Immature natural killer cell (primary cell): ENCODE data around the gene ALK. TPM values are rescaled to one million over a fixed set of nuclear protein-coding genes. Genes with fewer than 3 reads are reported as not detected.

Experiments
- DNase-seq, 3 donors: peaks; one replicate each; pipeline ENCODE4 v3.0.0; 2022; ENCODE audit warnings: mixed read lengths in 1 of 3
- H3K27ac Mint-ChIP-seq, 6 donors: one replicate each; pipeline ENCODE4 v1.8.0; 2020; ENCODE audit warnings: mixed read lengths in 6 of 6, mild to moderate bottlenecking in 5 of 6, inconsistent platforms in 4 of 6, moderate library complexity in 3 of 6
- H3K27me3 Mint-ChIP-seq, 3 donors: one replicate each; pipeline ENCODE4 v1.8.0; 2020 to 2021; ENCODE audit warnings: low read depth in 3 of 3, mild to moderate bottlenecking in 3 of 3, mixed read lengths in 3 of 3, moderate library complexity in 3 of 3, inconsistent platforms in 1 of 3
- H3K36me3 Mint-ChIP-seq, 3 donors: one replicate each; pipeline ENCODE4 v1.8.0; 2020; ENCODE audit warnings: mixed read lengths in 3 of 3, inconsistent platforms in 2 of 3, mild to moderate bottlenecking in 2 of 3
- H3K4me1 Mint-ChIP-seq, 2 donors: one replicate each; pipeline ENCODE4 v1.8.0; 2020; ENCODE audit warnings: inconsistent platforms in 2 of 2, mild to moderate bottlenecking in 2 of 2, mixed read lengths in 2 of 2, moderate library complexity in 1 of 2
- H3K4me3 Mint-ChIP-seq, 5 donors: one replicate each; pipeline ENCODE4 v1.8.0; 2020; ENCODE audit warnings: mild to moderate bottlenecking in 5 of 5, mixed read lengths in 5 of 5, inconsistent platforms in 3 of 5, moderate library complexity in 3 of 5
- H3K9me3 Mint-ChIP-seq, 6 donors: one replicate each; pipeline ENCODE4 v1.8.0; 2020; ENCODE audit warnings: mild to moderate bottlenecking in 6 of 6, mixed read lengths in 6 of 6, inconsistent platforms in 4 of 6, moderate library complexity in 3 of 6
- polyA plus RNA-seq, 3 donors: library from polyadenylated mRNA; unstranded; fragments of 300-500 nt; fragmentation: Illumina TruSeq; gene quantifications; one replicate each; pipeline ENCODE4 v1.2.3, GENCODE V29; 2021

The ALK gene
- polyA plus RNA-seq, 3 donors from 2014 or later: not detected

- no peak for DNase-seq
- Mint-ChIP-seq H3K36me3 (no peaks in the 10 kb centered on the region), H3K4me1 (no peaks in the 10 kb centered on the region), H3K9me3 (peaks cover 0 to 2% (median 0%) of the 10 kb centered on the region in 6 donors), H3K4me3 (no peak overlapping the region), H3K27me3 (peaks cover 2 to 11% (median 6%) of the 10 kb centered on the region in 3 donors), H3K27ac (no peak overlapping the region)
Observed at GRCh38 chr2:29694741-29695140, 226.6 kb downstream of the ALK start.

GRCh38 chr2:29691391-29691950 is 229.9 kb downstream of the ALK start:
- Mint-ChIP-seq H3K9me3 (peaks cover 0 to 2% (median 0%) of the 10 kb centered on the region in 6 donors), H3K27ac (no peak overlapping the region), H3K27me3 (peaks cover 4 to 13% (median 6%) of the 10 kb centered on the region in 3 donors), H3K4me3 (no peak overlapping the region), H3K36me3 (no peaks in the 10 kb centered on the region), H3K4me1 (no peaks in the 10 kb centered on the region)
- DNase-seq: no peak

GRCh38 chr2:29689666-29690065 is 231.7 kb downstream of the ALK start:
- Mint-ChIP-seq H3K27me3 (peaks cover 6 to 12% (median 7%) of the 10 kb centered on the region in 3 donors), H3K36me3 (no peaks in the 10 kb centered on the region), H3K4me3 (no peak overlapping the region), H3K27ac (no peak overlapping the region), H3K9me3 (no peaks in the 10 kb centered on the region), H3K4me1 (no peaks in the 10 kb centered on the region)
- DNase-seq: no peak

GRCh38 chr2:29688429-29688828 is 233.0 kb downstream of the ALK start:
- peak overlapping the region in 1 of 6 donors; percentile 13 for H3K27ac Mint-ChIP-seq
- peaks cover 6 to 12% (median 7%) of the 10 kb centered on the region in 3 donors for H3K27me3 Mint-ChIP-seq
- no peaks in the 10 kb centered on the region for H3K36me3 Mint-ChIP-seq
- H3K4me1 Mint-ChIP-seq: no peaks in the 10 kb centered on the region
- no peak for DNase-seq
- H3K4me3 Mint-ChIP-seq: no peak overlapping the region
- no peaks in the 10 kb centered on the region for H3K9me3 Mint-ChIP-seq

- no peak for DNase-seq
- peaks cover 4 to 12% (median 7%) of the 10 kb centered on the region in 3 donors for H3K27me3 Mint-ChIP-seq
- no peaks in the 10 kb centered on the region for H3K9me3 Mint-ChIP-seq
- no peaks in the 10 kb centered on the region for H3K36me3 Mint-ChIP-seq
- no peaks in the 10 kb centered on the region for H3K4me1 Mint-ChIP-seq
- H3K27ac Mint-ChIP-seq: no peak overlapping the region
- no peak overlapping the region for H3K4me3 Mint-ChIP-seq
Observed at GRCh38 chr2:29687121-29687520, 234.3 kb downstream of the ALK start.

GRCh38 chr2:29676886-29677453 is 244.4 kb downstream of the ALK start:
- Mint-ChIP-seq H3K27ac (no peak overlapping the region), H3K9me3 (peaks cover 0 to 6% (median 0%) of the 10 kb centered on the region in 6 donors), H3K4me3 (no peak overlapping the region), H3K4me1 (no peaks in the 10 kb centered on the region), H3K36me3 (no peaks in the 10 kb centered on the region), H3K27me3 (peaks cover 4 to 6% (median 5%) of the 10 kb centered on the region in 3 donors)
- DNase-seq: no peak

GRCh38 chr2:29664578-29664977 is 256.8 kb downstream of the ALK start:
- H3K36me3 Mint-ChIP-seq: no peaks in the 10 kb centered on the region
- no peaks in the 10 kb centered on the region for H3K4me1 Mint-ChIP-seq
- no peak overlapping the region for H3K27ac Mint-ChIP-seq
- H3K9me3 Mint-ChIP-seq: peaks cover 0 to 8% (median 0%) of the 10 kb centered on the region in 6 donors
- no peak overlapping the region for H3K4me3 Mint-ChIP-seq
- H3K27me3 Mint-ChIP-seq: peaks cover 3 to 13% (median 5%) of the 10 kb centered on the region in 3 donors
- no peak for DNase-seq

GRCh38 chr2:29663268-29663667 is 258.1 kb downstream of the ALK start:
- Mint-ChIP-seq H3K9me3 (peaks cover 0 to 2% (median 0%) of the 10 kb centered on the region in 6 donors), H3K4me3 (no peak overlapping the region), H3K27ac (no peak overlapping the region), H3K36me3 (no peaks in the 10 kb centered on the region), H3K4me1 (no peaks in the 10 kb centered on the region), H3K27me3 (peaks cover 1 to 18% (median 2%) of the 10 kb centered on the region in 3 donors)
- DNase-seq: no peak

GRCh38 chr2:29662861-29663260 is 258.5 kb downstream of the ALK start:
- Mint-ChIP-seq H3K9me3 (no peaks in the 10 kb centered on the region), H3K4me3 (no peak overlapping the region), H3K27me3 (peaks cover 1 to 16% (median 2%) of the 10 kb centered on the region in 3 donors), H3K27ac (no peak overlapping the region), H3K4me1 (no peaks in the 10 kb centered on the region), H3K36me3 (no peaks in the 10 kb centered on the region)
- no peak for DNase-seq

GRCh38 chr2:29660201-29660600 is 261.2 kb downstream of the ALK start:
- no peak for DNase-seq
- H3K4me1 Mint-ChIP-seq: no peaks in the 10 kb centered on the region
- H3K4me3 Mint-ChIP-seq: no peak overlapping the region
- no peak overlapping the region for H3K27ac Mint-ChIP-seq
- H3K27me3 Mint-ChIP-seq: peaks cover 2 to 11% (median 3%) of the 10 kb centered on the region in 3 donors
- H3K9me3 Mint-ChIP-seq: no peaks in the 10 kb centered on the region
- no peaks in the 10 kb centered on the region for H3K36me3 Mint-ChIP-seq

- Mint-ChIP-seq H3K27ac (no peak overlapping the region), H3K27me3 (peaks cover 3 to 11% (median 5%) of the 10 kb centered on the region in 3 donors), H3K9me3 (no peaks in the 10 kb centered on the region), H3K4me1 (no peaks in the 10 kb centered on the region), H3K4me3 (no peak overlapping the region), H3K36me3 (no peaks in the 10 kb centered on the region)
- DNase-seq: no peak
Observed at GRCh38 chr2:29659178-29659577, 262.2 kb downstream of the ALK start.

GRCh38 chr2:29657674-29658073 is 263.7 kb downstream of the ALK start:
- DNase-seq: no peak
- no peak overlapping the region for H3K27ac Mint-ChIP-seq
- peaks cover 3 to 11% (median 5%) of the 10 kb centered on the region in 3 donors for H3K27me3 Mint-ChIP-seq
- H3K9me3 Mint-ChIP-seq: no peaks in the 10 kb centered on the region
- H3K36me3 Mint-ChIP-seq: no peaks in the 10 kb centered on the region
- H3K4me1 Mint-ChIP-seq: no peaks in the 10 kb centered on the region
- no peak overlapping the region for H3K4me3 Mint-ChIP-seq

GRCh38 chr2:29655391-29656086 is 265.8 kb downstream of the ALK start:
- H3K4me1 Mint-ChIP-seq: no peaks in the 10 kb centered on the region
- H3K4me3 Mint-ChIP-seq: no peak overlapping the region
- DNase-seq: no peak
- H3K36me3 Mint-ChIP-seq: no peaks in the 10 kb centered on the region
- no peak overlapping the region for H3K27ac Mint-ChIP-seq
- no peaks in the 10 kb centered on the region for H3K9me3 Mint-ChIP-seq
- peaks cover 2 to 11% (median 5%) of the 10 kb centered on the region in 3 donors for H3K27me3 Mint-ChIP-seq

- no peaks in the 10 kb centered on the region for H3K36me3 Mint-ChIP-seq
- H3K27ac Mint-ChIP-seq: no peak overlapping the region
- H3K9me3 Mint-ChIP-seq: peaks cover 0 to 16% (median 4%) of the 10 kb centered on the region in 6 donors
- DNase-seq: no peak
- H3K27me3 Mint-ChIP-seq: peaks cover 2 to 9% (median 8%) of the 10 kb centered on the region in 3 donors
- H3K4me3 Mint-ChIP-seq: no peak overlapping the region
- H3K4me1 Mint-ChIP-seq: no peaks in the 10 kb centered on the region
Observed at GRCh38 chr2:29650631-29651097, 270.7 kb downstream of the ALK start.
